GM19023 (cell line): Measurements from ENCODE around the gene C10orf143.
"Not testable (repeated sequence)": the region's sequence is repeated elsewhere in the genome, so short reads cannot be mapped to it uniquely, and the experiment has no call there.

Experiments
- ATAC-seq: cut with Tn5 transposase; IDR thresholded peaks from one replicate; pipeline ENCODE4 v1.9.1; 2021; ENCODE audit warnings: mild to moderate bottlenecking, moderate library complexity; ENCODE audit not compliant: unreplicated experiment

Gene C10orf143

GRCh38 chr10:130112821-130113220 lies 2.2 kb upstream of the C10orf143 start:
- no peak for ATAC-seq

- no peak for ATAC-seq
Measured at GRCh38 chr10:130111852-130112180, 1.2 kb upstream of the C10orf143 start.

GRCh38 chr10:130111113-130111851 lies 652 bp upstream of the C10orf143 start:
- ATAC-seq, result peak; percentile 83

- no peak for ATAC-seq
Measured at GRCh38 chr10:130109796-130110245, 809 bp downstream of the C10orf143 start.

- no peak for ATAC-seq
Measured at GRCh38 chr10:130108934-130109604, 1.6 kb downstream of the C10orf143 start.

- ATAC-seq, result not testable (repeated sequence)
Measured at GRCh38 chr10:130108146-130108545, 2.5 kb downstream of the C10orf143 start.

GRCh38 chr10:130105724-130106123 lies 4.9 kb downstream of the C10orf143 start:
- ATAC-seq, result no peak

GRCh38 chr10:130099344-130099743 lies 11.3 kb downstream of the C10orf143 start:
- no peak for ATAC-seq

- not testable (repeated sequence) for ATAC-seq
Measured at GRCh38 chr10:130090565-130090964, 20.1 kb downstream of the C10orf143 start.

GRCh38 chr10:130080461-130080814 lies 30.2 kb downstream of the C10orf143 start:
- no peak for ATAC-seq

- no peak for ATAC-seq
Measured at GRCh38 chr10:130079614-130080460, 30.8 kb downstream of the C10orf143 start.

GRCh38 chr10:130078120-130078519 lies 32.5 kb downstream of the C10orf143 start:
- no peak for ATAC-seq

GRCh38 chr10:130076681-130077080 lies 33.9 kb downstream of the C10orf143 start:
- ATAC-seq, result no peak

GRCh38 chr10:130074639-130075038 lies 36.0 kb downstream of the C10orf143 start:
- ATAC-seq, result no peak

- no peak for ATAC-seq
Measured at GRCh38 chr10:130073912-130074311, 36.7 kb downstream of the C10orf143 start.

GRCh38 chr10:130072247-130072646 lies 38.4 kb downstream of the C10orf143 start:
- no peak for ATAC-seq

GRCh38 chr10:130067893-130068292 lies 42.7 kb downstream of the C10orf143 start:
- no peak for ATAC-seq

GRCh38 chr10:130066743-130067142 lies 43.9 kb downstream of the C10orf143 start:
- ATAC-seq, result no peak

GRCh38 chr10:130065251-130065650 lies 45.4 kb downstream of the C10orf143 start:
- no peak for ATAC-seq

GRCh38 chr10:130064783-130065182 lies 45.8 kb downstream of the C10orf143 start:
- ATAC-seq, result no peak

- ATAC-seq, result no peak
Measured at GRCh38 chr10:130062976-130063375, 47.7 kb downstream of the C10orf143 start.

GRCh38 chr10:130062201-130062600 lies 48.4 kb downstream of the C10orf143 start:
- ATAC-seq, result no peak
